Measurements from ENCODE around the gene KCNQ1OT1. TPM values are rescaled to one million over a fixed set of nuclear protein-coding genes. Genes with fewer than 3 reads are reported as not detected.
A peak's percentile ranks its signal among the peaks of the same experiment; 100 is the strongest.

The KCNQ1OT1 gene
- total and polyA plus RNA-seq, 10 donors = 0.02 to 3.1 (median 1.7) TPM

- WGBS, 5 donors = 91 to 98% (median 93%) methylated on average over 6 of the region's 6 CpGs
- Histone ChIP-seq H3K27me3 (replicated peaks in 1 of 7) (no peaks in the 10 kb centered on the region), H3K9me3 (no peaks in the 10 kb centered on the region), H3K36me3 (peaks cover 0 to 6% (median 0%) of the 10 kb centered on the region in 6 donors), H3K27ac (no peak overlapping the region), H3K4me1 (peaks cover 7 to 76% (median 33%) of the 10 kb centered on the region in 6 donors), H3K4me3 (no peak overlapping the region)
- TF ChIP-seq POLR2AphosphoS5 (IDR thresholded peaks at IDR 0.05) = no peak
- intact Hi-C loops (cut with DNase I; ENCODE audit: low total_unique reads) = no loop called here
- peak; percentile 38 for DNase-seq
Observed at GRCh38 chr11:2690596-2691354, 9.0 kb downstream of the KCNQ1OT1 start.

GRCh38 chr11:2689651-2690575 lies 9.9 kb downstream of the KCNQ1OT1 start:
- peaks cover 7 to 73% (median 33%) of the 10 kb centered on the region in 6 donors for H3K4me1 ChIP-seq

GRCh38 chr11:2688381-2689231 lies 11.2 kb downstream of the KCNQ1OT1 start:
- TF ChIP-seq POLR2A (IDR thresholded peaks at IDR 0.05) (no peak), POLR2AphosphoS5 (IDR thresholded peaks at IDR 0.05) (no peak)
- 74 to 85% (median 81%) methylated on average over 6 of the region's 6 CpGs for WGBS, 5 donors
- Histone ChIP-seq H3K27ac (no peak overlapping the region), H3K9me3 (no peaks in the 10 kb centered on the region), H3K36me3 (peaks cover 0 to 15% (median 0%) of the 10 kb centered on the region in 6 donors), H3K4me1 (peaks cover 7 to 60% (median 27%) of the 10 kb centered on the region in 6 donors), H3K4me3 (no peak overlapping the region), H3K27me3 (replicated peaks in 1 of 7) (no peaks in the 10 kb centered on the region)
- intact Hi-C loops (cut with DNase I; ENCODE audit: low total_unique reads) = no loop called here
- peak; percentile 62 for DNase-seq

More at GRCh38 chr11:2689651-2690575, 9.9 kb downstream of the KCNQ1OT1 start:
- Histone ChIP-seq H3K27ac (peak overlapping the region in 1 of 8 donors; percentile 1), H3K9me3 (no peaks in the 10 kb centered on the region), H3K4me3 (no peak overlapping the region), H3K36me3 (peaks cover 0 to 14% (median 0%) of the 10 kb centered on the region in 6 donors), H3K27me3 (replicated peaks in 1 of 7) (no peaks in the 10 kb centered on the region)
- 61 to 80% (median 79%) methylated on average over 7 to 8 of the region's 8 CpGs for WGBS, 5 donors
- peak; percentile 58 for DNase-seq
- intact Hi-C loops (cut with DNase I; ENCODE audit: low total_unique reads) = no loop called here
- TF ChIP-seq POLR2A (IDR thresholded peaks at IDR 0.05) (no peak), CTCF (IDR thresholded peaks at IDR 0.05 in 8 of 11, conservative IDR thresholded peaks at IDR 0.05 in 3 of 11) (no peak), POLR2AphosphoS5 (IDR thresholded peaks at IDR 0.05) (peak in 1 of 3 donors; percentile 33)

GRCh38 chr11:2687782-2688191 lies 12.0 kb downstream of the KCNQ1OT1 start:
- intact Hi-C loops (cut with DNase I; ENCODE audit: low total_unique reads) = no loop called here
- H3K27ac ChIP-seq = no peak overlapping the region

GRCh38 chr11:2687223-2687530 lies 12.6 kb downstream of the KCNQ1OT1 start:
- no peak for TF ChIP-seq POLR2A (IDR thresholded peaks at IDR 0.05)
- no peak for TF ChIP-seq CTCF (IDR thresholded peaks at IDR 0.05 in 8 of 11, conservative IDR thresholded peaks at IDR 0.05 in 3 of 11)
- no peak for TF ChIP-seq POLR2AphosphoS5 (IDR thresholded peaks at IDR 0.05)
- intact Hi-C loops (cut with DNase I; ENCODE audit: low total_unique reads) = no loop called here
- WGBS, 5 donors = 90 to 100% (median 91%) methylated on average over 1 of the region's 1 CpG

More at GRCh38 chr11:2687782-2688191, 12.0 kb downstream of the KCNQ1OT1 start:
- no peaks in the 10 kb centered on the region for H3K9me3 ChIP-seq
- peaks cover 0 to 15% (median 0%) of the 10 kb centered on the region in 6 donors for H3K36me3 ChIP-seq
- WGBS, 5 donors = 31 to 63% (median 49%) methylated on average over 7 of the region's 7 CpGs
- H3K4me1 ChIP-seq = peaks cover 7 to 53% (median 24%) of the 10 kb centered on the region in 6 donors
- no peak overlapping the region for H3K4me3 ChIP-seq
- H3K27me3 ChIP-seq (replicated peaks in 1 of 7) = no peaks in the 10 kb centered on the region
- TF ChIP-seq POLR2A (IDR thresholded peaks at IDR 0.05) = no peak
- TF ChIP-seq POLR2AphosphoS5 (IDR thresholded peaks at IDR 0.05) = peak; percentile 14 to 64 (median 38)
- peak; percentile 65 for DNase-seq

More at GRCh38 chr11:2687223-2687530, 12.6 kb downstream of the KCNQ1OT1 start:
- peak; percentile 44 for DNase-seq
- Histone ChIP-seq H3K4me1 (peaks cover 7 to 47% (median 23%) of the 10 kb centered on the region in 6 donors), H3K4me3 (no peak overlapping the region), H3K27me3 (replicated peaks in 1 of 7) (no peaks in the 10 kb centered on the region), H3K27ac (no peak overlapping the region), H3K9me3 (no peaks in the 10 kb centered on the region), H3K36me3 (peaks cover 0 to 15% (median 0%) of the 10 kb centered on the region in 6 donors)
